Measurements from ENCODE around the gene SULF2.
A peak's percentile ranks its signal among the peaks of the same experiment; 100 is the strongest.

SULF2 gene

DNA sequence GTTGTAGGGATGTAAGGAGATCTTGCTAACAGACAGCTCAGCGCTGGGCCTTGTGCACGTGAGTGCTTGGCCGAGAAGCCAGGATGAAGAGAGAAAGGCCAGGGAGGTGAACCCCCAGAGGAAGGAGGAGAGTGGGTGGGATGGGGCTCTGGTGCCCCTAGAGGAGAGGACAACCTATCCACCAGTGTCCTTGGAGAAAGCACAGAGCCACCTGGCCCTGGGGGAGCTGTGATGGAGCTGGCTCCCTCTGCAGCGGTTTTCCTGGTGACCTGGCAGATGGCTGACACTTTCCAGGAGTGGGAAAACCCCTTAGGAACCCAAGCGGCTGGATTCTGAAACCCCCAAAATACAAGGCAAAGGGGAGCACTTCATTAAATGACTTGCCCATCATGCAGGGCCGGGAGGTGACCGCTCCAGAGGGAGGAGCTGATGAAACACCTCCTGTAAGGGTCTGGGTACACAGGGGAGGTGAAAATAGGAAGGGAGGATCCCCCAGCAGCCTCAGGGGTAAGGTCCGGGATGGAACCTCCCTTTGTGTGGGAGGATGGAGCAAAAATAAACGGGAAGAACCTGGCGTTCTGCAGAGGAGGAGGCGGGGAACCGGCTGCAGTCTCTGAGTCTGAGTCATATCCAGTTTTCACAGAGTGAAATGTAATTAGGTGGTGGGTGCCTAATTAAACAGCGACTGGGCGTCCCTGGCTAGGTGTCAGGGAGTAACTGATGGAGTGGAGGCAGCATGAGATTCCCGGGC lies 80.4 kb downstream of the SULF2 start:
- DNase-seq (ENCODE audit: low read depth): peak; percentile 39
- TF ChIP-seq, protein P1, sequence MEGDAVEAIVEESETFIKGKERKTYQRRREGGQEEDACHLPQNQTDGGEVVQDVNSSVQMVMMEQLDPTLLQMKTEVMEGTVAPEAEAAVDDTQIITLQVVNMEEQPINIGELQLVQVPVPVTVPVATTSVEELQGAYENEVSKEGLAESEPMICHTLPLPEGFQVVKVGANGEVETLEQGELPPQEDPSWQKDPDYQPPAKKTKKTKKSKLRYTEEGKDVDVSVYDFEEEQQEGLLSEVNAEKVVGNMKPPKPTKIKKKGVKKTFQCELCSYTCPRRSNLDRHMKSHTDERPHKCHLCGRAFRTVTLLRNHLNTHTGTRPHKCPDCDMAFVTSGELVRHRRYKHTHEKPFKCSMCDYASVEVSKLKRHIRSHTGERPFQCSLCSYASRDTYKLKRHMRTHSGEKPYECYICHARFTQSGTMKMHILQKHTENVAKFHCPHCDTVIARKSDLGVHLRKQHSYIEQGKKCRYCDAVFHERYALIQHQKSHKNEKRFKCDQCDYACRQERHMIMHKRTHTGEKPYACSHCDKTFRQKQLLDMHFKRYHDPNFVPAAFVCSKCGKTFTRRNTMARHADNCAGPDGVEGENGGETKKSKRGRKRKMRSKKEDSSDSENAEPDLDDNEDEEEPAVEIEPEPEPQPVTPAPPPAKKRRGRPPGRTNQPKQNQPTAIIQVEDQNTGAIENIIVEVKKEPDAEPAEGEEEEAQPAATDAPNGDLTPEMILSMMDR (IDR thresholded peaks at IDR 0.05; ENCODE audit: insufficient read depth, low read depth, low read length, missing control alignments): no peak
- H3K4me3 ChIP-seq (ENCODE audit: low read length): no peak overlapping the region

DNA sequence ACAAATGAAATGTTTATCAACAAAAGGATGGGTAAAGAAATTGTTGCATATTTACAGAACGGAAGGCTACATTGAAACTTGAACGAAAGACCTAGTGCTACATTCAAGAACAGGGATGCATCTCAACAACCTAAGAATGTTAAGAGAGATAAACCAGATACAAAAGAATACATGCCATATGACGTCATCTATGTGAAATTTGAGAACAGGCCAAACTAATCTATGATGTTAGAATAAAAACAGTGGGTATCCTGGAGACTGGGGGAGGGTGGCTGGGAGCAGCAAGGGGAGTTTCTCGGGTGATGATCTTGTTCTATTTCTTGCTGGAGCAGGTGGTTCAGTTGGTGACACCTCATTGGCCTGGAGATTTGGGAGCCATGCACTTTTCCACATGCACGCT lies 81.5 kb downstream of the SULF2 start:
- TF ChIP-seq, protein P1 (IDR thresholded peaks at IDR 0.05; ENCODE audit: insufficient read depth, low read depth, low read length, missing control alignments): no peak
- no peak overlapping the region for H3K4me3 ChIP-seq (ENCODE audit: low read length)
- no peak for DNase-seq (ENCODE audit: low read depth)

DNA sequence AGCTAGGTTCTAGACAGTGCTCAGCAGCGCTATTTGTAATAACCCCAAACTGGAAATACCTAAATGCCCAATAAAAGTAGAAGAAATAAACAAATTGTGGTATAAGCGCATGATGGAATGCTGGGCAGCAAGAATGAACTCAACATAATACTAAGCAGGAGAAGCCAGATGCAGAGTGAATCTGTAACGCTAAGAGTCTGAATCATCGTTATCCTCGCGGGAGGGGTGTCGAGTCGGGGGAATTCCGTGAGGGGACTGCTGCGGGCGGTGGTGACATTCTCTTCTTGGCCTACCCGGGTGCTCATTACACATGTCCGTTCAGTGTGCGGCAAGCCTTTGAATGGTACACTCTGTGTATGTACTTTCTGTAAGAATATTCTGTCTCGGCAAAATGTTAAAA lies 83.7 kb downstream of the SULF2 start:
- no peak for DNase-seq (ENCODE audit: low read depth)
- no peak overlapping the region for H3K4me3 ChIP-seq (ENCODE audit: low read length)
- TF ChIP-seq, protein P1 (IDR thresholded peaks at IDR 0.05; ENCODE audit: insufficient read depth, low read depth, low read length, missing control alignments): no peak

DNA sequence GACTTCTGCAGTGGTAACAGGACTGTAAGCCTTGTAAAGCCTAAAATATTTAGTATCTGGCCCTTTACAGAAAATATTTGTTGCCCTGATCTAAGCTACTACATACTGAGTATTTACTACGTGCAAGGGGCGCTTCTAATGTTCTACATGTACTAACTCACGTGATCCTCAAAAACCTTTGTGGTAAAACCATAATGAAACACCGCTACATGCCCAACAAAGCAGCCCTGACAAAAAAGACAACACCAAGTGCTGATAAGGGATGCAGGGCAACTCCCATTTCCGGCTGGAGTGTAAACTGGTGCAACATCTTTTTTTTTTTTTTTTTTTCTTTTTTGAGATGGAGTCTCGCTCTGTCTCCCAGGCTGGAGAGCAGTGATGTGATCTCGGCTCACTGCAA lies 85.0 kb downstream of the SULF2 start:
- DNase-seq (ENCODE audit: low read depth): no peak

DNA sequence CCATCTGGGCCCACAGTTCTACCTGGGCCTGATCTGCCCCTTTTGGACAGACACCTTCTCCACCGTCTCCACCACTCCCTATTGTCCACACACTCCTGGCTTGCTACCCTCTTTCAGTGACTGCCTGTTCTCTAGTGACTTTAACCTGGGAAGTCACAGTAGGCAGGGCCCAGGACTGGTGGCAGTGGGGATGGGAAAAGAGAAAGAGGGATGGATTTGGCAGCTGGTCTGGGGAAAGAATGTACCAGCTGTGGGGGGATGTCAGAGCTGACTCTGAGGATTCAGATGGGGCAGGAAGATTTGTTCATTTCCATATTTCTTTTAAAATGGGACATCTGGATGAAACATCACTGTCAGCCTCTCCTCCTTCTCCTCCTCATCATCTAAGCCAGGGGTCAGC lies 85.5 kb downstream of the SULF2 start:
- no peak overlapping the region for H3K4me3 ChIP-seq (ENCODE audit: low read length)
- TF ChIP-seq, protein P1 (IDR thresholded peaks at IDR 0.05; ENCODE audit: insufficient read depth, low read depth, low read length, missing control alignments): no peak
- DNase-seq (ENCODE audit: low read depth): no peak

More for the DNA sequence above, 85.0 kb downstream of the SULF2 start:
- H3K4me3 ChIP-seq (ENCODE audit: low read length): no peak overlapping the region
- TF ChIP-seq, protein P1 (IDR thresholded peaks at IDR 0.05; ENCODE audit: insufficient read depth, low read depth, low read length, missing control alignments): no peak

DNA sequence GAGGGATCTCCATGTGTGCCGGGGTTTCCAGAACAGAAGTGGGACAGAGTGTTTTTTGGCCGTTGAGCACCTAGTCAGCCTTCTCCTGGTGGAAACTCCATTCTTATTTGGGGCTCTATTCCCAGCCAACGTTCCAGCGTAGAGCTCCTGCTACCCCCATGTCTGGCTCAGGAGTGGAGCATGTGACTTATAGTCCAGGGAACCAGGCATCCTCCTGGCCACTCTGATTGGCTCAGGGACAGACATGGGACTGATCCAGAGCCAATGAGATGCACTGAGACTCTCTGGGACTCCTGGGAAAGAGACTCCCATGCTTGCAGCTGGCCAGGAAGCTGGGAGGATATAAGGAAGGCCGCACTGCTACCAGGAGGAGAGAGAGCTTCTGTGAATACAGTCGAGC lies 87.1 kb downstream of the SULF2 start:
- H3K4me3 ChIP-seq (ENCODE audit: low read length): no peak overlapping the region
- DNase-seq (ENCODE audit: low read depth): no peak
- TF ChIP-seq, protein P1 (IDR thresholded peaks at IDR 0.05; ENCODE audit: insufficient read depth, low read depth, low read length, missing control alignments): no peak

DNA sequence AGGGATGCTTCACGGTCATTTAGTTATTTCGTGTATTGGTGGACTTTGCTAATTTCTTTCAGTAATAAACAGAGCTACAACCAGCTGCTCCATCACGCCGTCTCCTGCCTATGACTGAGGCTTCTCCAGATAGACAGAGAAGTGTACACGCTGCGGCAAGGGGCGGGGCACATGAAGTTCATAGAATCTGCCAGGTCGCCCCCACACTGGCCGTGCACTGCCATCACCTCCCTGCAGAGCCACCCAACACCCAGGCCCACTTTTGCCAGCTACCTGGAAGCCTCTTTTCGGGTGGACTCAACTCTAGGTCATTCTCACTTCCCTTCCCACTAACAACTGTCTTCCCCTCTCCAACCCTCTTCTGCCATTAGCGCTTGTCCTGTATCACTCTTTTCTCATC lies 88.4 kb downstream of the SULF2 start:
- no peak overlapping the region for H3K4me3 ChIP-seq (ENCODE audit: low read length)
- no peak for DNase-seq (ENCODE audit: low read depth)
- TF ChIP-seq, protein P1 (IDR thresholded peaks at IDR 0.05; ENCODE audit: insufficient read depth, low read depth, low read length, missing control alignments): no peak

Data from epithelial cell of esophagus (primary cell).